Heart right ventricle (tissue), 16 donors: ENCODE data around the gene LEKR1. TPM values are rescaled to one million over a fixed set of nuclear protein-coding genes. Genes with fewer than 3 reads are reported as not detected.

Experiments
- ATAC-seq, 8 donors: fragments of 200-7000 bp; cut with Tn5 transposase; one replicate each; pipeline ENCODE4 v1.9.1; 2020; ENCODE audit warnings: mild to moderate bottlenecking in 8 of 8, moderate library complexity in 8 of 8, moderate number of reproducible peaks in 1 of 8
- DNase-seq, 2 donors: peaks; one replicate each; pipeline ENCODE4 v3.0.0-alpha.2; 2020
- H3K27ac ChIP-seq, 10 donors: fragments of 200-600 bp; sonication (generic) in 2 of 10; one replicate each; pipeline versions ENCODE4 v1.5.0 to v1.8.0; 2020 to 2022; ENCODE audit warnings: mild to moderate bottlenecking in 3 of 10
- H3K27me3 ChIP-seq, 7 donors: fragments of 200-600 bp; one replicate each; pipeline ENCODE4 v1.8.0; 2021 to 2022; ENCODE audit warnings: mild to moderate bottlenecking in 2 of 7
- H3K36me3 ChIP-seq, 9 donors: fragments of 200-600 bp; sonication (generic) in 1 of 9; one replicate each; pipeline versions ENCODE4 v1.5.0 to v1.8.0; 2020 to 2022; ENCODE audit warnings: mild to moderate bottlenecking in 2 of 9
- H3K4me1 ChIP-seq, 9 donors: fragments of 200-600 bp; sonication (generic) in 1 of 9; one replicate each; pipeline versions ENCODE4 v1.5.0 to v1.8.0; 2020 to 2022; ENCODE audit warnings: mild to moderate bottlenecking in 4 of 9
- H3K4me3 ChIP-seq, 10 donors: fragments of 200-600 bp; sonication (generic) in 2 of 10; one replicate each; pipeline versions ENCODE4 v1.5.0 to v1.8.0; 2020 to 2022; ENCODE audit warnings: mild to moderate bottlenecking in 7 of 10, moderate library complexity in 2 of 10
- H3K9me3 ChIP-seq, 11 donors: fragments of 200-600 bp in 10 of 11; sonication (generic) in 2 of 11; one replicate each; pipeline versions ENCODE4 v1.5.0 to v1.8.0; 2013 to 2022; ENCODE audit warnings: mild to moderate bottlenecking in 2 of 11, control low read depth in 1 of 11, moderate library complexity in 1 of 11
- WGBS, 2 donors: extraction: QIAGEN DNeasy Blood & Tissue Kit; methylation state at CpG; one replicate each; pipeline ENCODE4 v1.1.7; 2013; ENCODE audit warnings: inconsistent platforms in 1 of 2; 5-methylcytosine and 5-hydroxymethylcytosine counted together
- intact Hi-C, 10 donors: fragments of 100-400 bp; cut with DNase I; formaldehyde crosslinking; loops; one replicate each; pipeline versions ENCODE4 v1.11.1 to v1.14.2; 2022
- polyA plus RNA-seq, 2 donors: library from polyadenylated mRNA; stranded (reverse); fragments of 200-250 nt; gene quantifications; one replicate each; pipeline ENCODE4 v1.2.3, GENCODE V29; 2013
- total RNA-seq, 10 donors: library from RNA; stranded (reverse); fragmentation: NEBNext Ultra II Directional in 3 of 10; extraction: Animal tissue kit (Norgen Biotek cat#: 25700) in 3 of 10; gene quantifications; one replicate each; pipeline versions ENCODE4 v1.2.1 to v1.2.4, GENCODE V29; 2021 to 2023
- TF ChIP-seq, protein P1 (sequence below), 9 donors: fragments of 200-600 bp; sonication (generic) in 2 of 9; IDR thresholded peaks; one replicate each; pipeline versions ENCODE4 v1.5.0 to v1.8.0; 2021 to 2022; ENCODE audit warnings: antibody characterized with exemption in 9 of 9, mild to moderate bottlenecking in 5 of 9, moderate library complexity in 1 of 9
- donor health status: Arrhythmogenic right ventricular cardiomyopathy.
- donor health status: ischemic (EF 13 %, LVEDD 7.1; RV severe dilation, severe dysfunction).
- donor health status: healthy with polysubstance abuse.
- donor health status: DM: no; HTN: yes; CAD: no.
- donor health status: DM: no; HTN: no; CAD: no.
- donor health status: ischemic (EF 25% LVEDD 6.9; RV normal size, moderate dysfunction).
- donor health status: ischemic (EF 25% LVEDD 5.7; RV mildly dilated, moderate dysfunction).
- donor health status: healthy.
- donor health status: DM: yes; HTN: yes; CAD: no.
- donor health status: Ischemic cardiomyopathy.
- donor health status: ischemic (EF 35%, LVEDD 5.7; RV mildly dilated, moderate dysfunction).
- donor health status: nonischemic (EF 11% LVEDD 7.7; RV severe dilation, severe dysfunction).
- donor health status: DM: yes; HTN: yes; CAD: no.
- donor health status: PGD.
- donor health status: ischemic (EF 29% LVEDD 5.4; RV normal size, mild dysfunction).
- donor health status: nonischemic (EF 23%, LVEDD 6.1; RV moderate dilation, normal function).

LEKR1 gene
- total and polyA plus RNA-seq, 12 donors: 0.17 to 3.0 (median 0.81) TPM

DNA sequence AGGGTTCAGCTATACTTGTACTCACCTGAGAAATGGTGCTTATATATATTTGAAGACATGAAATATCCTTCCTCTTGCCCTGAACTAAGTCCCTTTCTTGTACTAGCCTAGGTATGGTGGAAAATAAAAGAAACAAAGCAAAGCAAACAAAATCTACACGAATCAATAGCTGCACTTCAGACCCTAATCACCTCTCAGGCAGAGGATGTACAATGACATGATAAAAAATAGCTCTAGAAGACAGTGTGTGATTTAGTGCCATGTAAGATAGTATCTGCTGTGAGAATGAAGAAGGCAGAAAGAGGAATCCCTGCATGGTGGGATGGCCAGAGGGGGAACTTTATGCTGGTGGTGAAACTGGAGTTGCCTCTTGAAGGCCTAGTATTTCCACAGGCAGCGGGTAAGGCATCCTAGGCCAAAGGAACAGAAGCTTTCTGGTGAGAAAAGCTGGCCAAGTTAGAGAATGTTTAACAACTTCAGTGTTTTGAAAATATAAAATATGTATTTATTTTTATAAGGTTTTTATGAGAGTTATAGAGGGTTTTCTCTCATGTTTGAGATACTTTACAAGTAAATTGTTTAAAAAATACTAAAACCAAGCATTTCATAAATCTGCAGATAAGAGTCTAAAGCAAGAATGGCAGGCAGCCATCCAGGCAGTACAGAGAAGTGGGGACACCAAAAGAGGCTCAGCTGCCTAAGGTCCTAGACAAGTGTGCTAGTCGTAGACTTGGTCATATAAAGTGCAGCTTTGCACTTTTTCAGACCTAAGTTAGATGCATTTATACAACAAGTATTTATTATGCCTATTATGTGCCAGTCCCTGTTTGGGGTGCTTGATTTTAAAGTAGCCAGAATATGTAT, 14.9 kb downstream of the LEKR1 start:
- ATAC-seq (no peak), DNase-seq (no peak)
- Histone ChIP-seq H3K4me1 (peaks cover 0 to 10% (median 0%) of the 10 kb centered on the region in 9 donors), H3K9me3 (no peaks in the 10 kb centered on the region), H3K4me3 (no peak overlapping the region), H3K27me3 (no peaks in the 10 kb centered on the region), H3K36me3 (no peaks in the 10 kb centered on the region), H3K27ac (no peak overlapping the region)
- TF ChIP-seq, protein P1, sequence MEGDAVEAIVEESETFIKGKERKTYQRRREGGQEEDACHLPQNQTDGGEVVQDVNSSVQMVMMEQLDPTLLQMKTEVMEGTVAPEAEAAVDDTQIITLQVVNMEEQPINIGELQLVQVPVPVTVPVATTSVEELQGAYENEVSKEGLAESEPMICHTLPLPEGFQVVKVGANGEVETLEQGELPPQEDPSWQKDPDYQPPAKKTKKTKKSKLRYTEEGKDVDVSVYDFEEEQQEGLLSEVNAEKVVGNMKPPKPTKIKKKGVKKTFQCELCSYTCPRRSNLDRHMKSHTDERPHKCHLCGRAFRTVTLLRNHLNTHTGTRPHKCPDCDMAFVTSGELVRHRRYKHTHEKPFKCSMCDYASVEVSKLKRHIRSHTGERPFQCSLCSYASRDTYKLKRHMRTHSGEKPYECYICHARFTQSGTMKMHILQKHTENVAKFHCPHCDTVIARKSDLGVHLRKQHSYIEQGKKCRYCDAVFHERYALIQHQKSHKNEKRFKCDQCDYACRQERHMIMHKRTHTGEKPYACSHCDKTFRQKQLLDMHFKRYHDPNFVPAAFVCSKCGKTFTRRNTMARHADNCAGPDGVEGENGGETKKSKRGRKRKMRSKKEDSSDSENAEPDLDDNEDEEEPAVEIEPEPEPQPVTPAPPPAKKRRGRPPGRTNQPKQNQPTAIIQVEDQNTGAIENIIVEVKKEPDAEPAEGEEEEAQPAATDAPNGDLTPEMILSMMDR (IDR thresholded peaks at IDR 0.05): no peak
- WGBS, 2 donors: 78 to 82% methylated on average over 3 of the region's 3 CpGs
- intact Hi-C loops: no loop called here

DNA sequence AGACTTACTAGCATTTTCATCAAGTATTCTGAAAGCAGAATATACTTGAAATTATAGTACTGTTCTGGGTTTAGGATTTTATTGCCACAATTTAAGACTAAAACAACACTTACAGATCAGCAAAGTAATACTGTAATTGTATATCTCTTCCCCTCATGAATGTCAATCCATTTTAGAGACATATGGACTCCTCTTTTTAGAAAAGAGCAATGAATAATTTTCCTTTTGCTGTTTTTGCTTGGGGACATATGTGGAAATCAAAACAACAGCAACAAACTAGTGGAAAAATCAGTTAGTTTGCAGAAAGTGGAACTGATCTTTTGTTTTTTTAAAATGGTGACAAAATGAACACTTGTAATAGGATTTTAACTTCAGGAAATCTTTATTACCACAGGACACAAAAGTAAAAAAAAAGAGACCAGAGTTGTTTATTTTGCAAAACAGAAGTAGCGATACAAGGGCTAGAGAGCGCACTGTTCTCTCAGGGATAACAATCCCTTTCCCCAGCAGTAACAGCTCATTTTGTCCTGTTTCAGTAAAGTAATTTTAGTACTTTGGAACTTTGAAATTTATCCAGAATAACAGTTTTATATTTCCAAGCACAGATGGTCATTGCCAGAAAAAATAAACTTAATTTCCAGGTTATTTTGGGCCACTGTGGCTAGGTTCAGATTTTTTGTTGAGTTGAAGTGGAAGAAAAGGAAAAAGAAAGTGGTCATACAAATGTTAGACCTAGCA, 17.1 kb downstream of the LEKR1 start:
- TF ChIP-seq, protein P1 (IDR thresholded peaks at IDR 0.05): no peak
- ATAC-seq: peak in 4 of 8 donors; percentile 45 to 86 (median 59)
- H3K4me3 ChIP-seq: peak overlapping the region in 3 of 10 donors; percentile 13 to 17 (median 16)
- intact Hi-C loops: no loop called here
- no peaks in the 10 kb centered on the region for H3K27me3 ChIP-seq
- no peaks in the 10 kb centered on the region for H3K9me3 ChIP-seq
- WGBS, 2 donors: 61 to 64% methylated on average over 2 of the region's 2 CpGs
- H3K4me1 ChIP-seq: peaks cover 0 to 10% (median 0%) of the 10 kb centered on the region in 9 donors
- DNase-seq: no peak
- peak overlapping the region in 3 of 10 donors; percentile 10 to 49 (median 22) for H3K27ac ChIP-seq
- H3K36me3 ChIP-seq: no peaks in the 10 kb centered on the region

DNA sequence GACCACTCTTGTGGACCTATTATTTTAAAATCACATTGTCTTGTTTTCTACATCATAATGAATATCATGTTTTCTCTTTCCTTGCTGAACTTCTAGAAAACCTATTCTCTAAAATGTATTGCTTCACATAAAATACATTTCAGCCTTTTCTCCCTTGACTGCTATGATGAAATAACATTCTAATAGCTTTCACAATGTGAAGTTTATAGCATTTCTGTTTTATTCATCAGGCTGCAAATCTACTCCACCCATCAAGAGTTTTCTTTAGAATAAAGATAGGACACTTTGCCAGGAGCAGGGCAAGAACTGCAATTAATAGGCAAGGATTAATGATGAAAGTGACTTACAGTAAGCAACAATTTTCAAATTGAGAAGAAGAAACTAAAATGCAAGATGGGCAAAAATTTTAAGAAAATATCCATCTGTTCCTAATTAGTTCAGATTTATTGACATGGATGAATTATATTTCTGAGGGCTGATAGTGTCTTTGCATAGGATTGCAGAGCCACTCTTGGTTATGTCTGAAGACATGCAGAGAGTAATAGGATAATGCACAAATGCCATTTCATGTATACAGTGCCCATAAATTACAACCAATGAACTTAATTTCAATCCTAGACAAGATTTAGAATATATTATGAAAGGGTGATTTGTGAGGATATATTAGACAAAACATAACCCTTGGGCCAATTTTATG, 21.7 kb downstream of the LEKR1 start:
- no peaks in the 10 kb centered on the region for H3K9me3 ChIP-seq
- TF ChIP-seq, protein P1 (IDR thresholded peaks at IDR 0.05): no peak
- no peak overlapping the region for H3K27ac ChIP-seq
- ATAC-seq (no peak), DNase-seq (no peak)
- peaks cover 0 to 5% (median 0%) of the 10 kb centered on the region in 9 donors for H3K4me1 ChIP-seq
- no peaks in the 10 kb centered on the region for H3K36me3 ChIP-seq
- no peak overlapping the region for H3K4me3 ChIP-seq
- intact Hi-C loops: no loop called here
- no peaks in the 10 kb centered on the region for H3K27me3 ChIP-seq

DNA sequence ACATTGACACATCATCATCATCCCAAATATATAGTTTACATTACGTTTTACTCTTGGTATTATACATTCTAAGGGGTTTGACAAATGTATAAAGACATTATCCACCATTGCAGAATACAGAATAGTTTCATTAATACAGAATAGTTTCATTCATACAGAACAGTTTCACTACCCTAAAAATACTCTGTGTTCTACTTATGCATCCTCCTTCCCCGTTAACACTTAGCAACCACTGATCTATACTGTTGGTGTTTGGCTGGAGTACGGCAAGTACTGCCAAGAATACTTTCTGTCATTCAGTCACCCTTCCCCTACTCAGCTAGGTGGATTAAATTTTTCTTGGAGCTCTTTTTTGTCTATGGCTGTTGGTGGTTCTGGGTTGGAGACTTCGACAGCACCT, 33.4 kb downstream of the LEKR1 start:
- no peaks in the 10 kb centered on the region for H3K27me3 ChIP-seq
- H3K4me3 ChIP-seq: no peak overlapping the region
- no peak overlapping the region for H3K27ac ChIP-seq
- TF ChIP-seq, protein P1 (IDR thresholded peaks at IDR 0.05): no peak
- intact Hi-C loops: no loop called here
- H3K36me3 ChIP-seq: no peaks in the 10 kb centered on the region
- WGBS, 2 donors: 78 to 79% methylated on average over 4 of the region's 4 CpGs
- DNase-seq (no peak), ATAC-seq (peak in 1 of 8 donors; percentile 46)
- no peaks in the 10 kb centered on the region for H3K4me1 ChIP-seq
- H3K9me3 ChIP-seq: no peaks in the 10 kb centered on the region
